Keratinocyte (primary cell): Measurements from ENCODE around the gene RNH1. TPM values are rescaled to one million over a fixed set of nuclear protein-coding genes. Genes with fewer than 3 reads are reported as not detected.

Experiments
- DNase-seq: peaks from one replicate; pipeline ENCODE4 v3.0.0-alpha.2; 2011; ENCODE audit warnings: low read depth, missing footprints, low spot score
- FAIRE-seq: peaks from 2 replicates; lab custom pipeline; 2011; peaks lifted over from hg19 to GRCh38; lab: Jason Lieb, UNC
- H2AFZ ChIP-seq: 2 replicates; pipeline ENCODE4 v1.6.0; 2012; ENCODE audit warnings: low read length, control low read depth, inconsistent platforms; ENCODE audit not compliant: control insufficient read depth
- H3K27ac ChIP-seq: 2 replicates; pipeline ENCODE4 v1.5.1; 2011; ENCODE audit warnings: low read length; ENCODE audit not compliant: control insufficient read depth, insufficient read depth
- H3K27me3 ChIP-seq: 3 replicates; pipeline ENCODE4 v1.6.0; 2011; ENCODE audit warnings: low read length; ENCODE audit not compliant: control insufficient read depth, insufficient read depth; ENCODE audit errors: extremely low read depth
- H3K36me3 ChIP-seq, 2 experiments: 2 replicates in 1 of 2; 3 replicates in 1 of 2; pipeline ENCODE4 v1.5.1; 2011; ENCODE audit warnings: low read length in 2 of 2, mild to moderate bottlenecking in 1 of 2; ENCODE audit not compliant: control insufficient read depth in 2 of 2, insufficient read depth in 2 of 2; ENCODE audit errors: extremely low read depth in 1 of 2
- H3K4me1 ChIP-seq: 3 replicates; pipeline ENCODE4 v1.5.1; 2011; ENCODE audit warnings: low read length; ENCODE audit not compliant: control insufficient read depth, insufficient read depth; ENCODE audit errors: extremely low read depth
- H3K4me2 ChIP-seq: 3 replicates; pipeline ENCODE4 v1.6.0; 2011; ENCODE audit warnings: low read depth, low read length; ENCODE audit not compliant: control insufficient read depth, insufficient read depth; ENCODE audit errors: extremely low read depth
- H3K4me3 ChIP-seq, 3 experiments: fragments of 200-600 bp in 1 of 3; sonication (generic) in 1 of 3; 2 replicates in 2 of 3; 3 replicates in 1 of 3; pipeline ENCODE4 v1.5.1; 2011 to 2016; ENCODE audit warnings: low read length in 3 of 3, mild to moderate bottlenecking in 3 of 3, control low read depth in 2 of 3, inconsistent platforms in 1 of 3, low read depth in 1 of 3, mixed read lengths in 1 of 3, mixed run types in 1 of 3, moderate library complexity in 1 of 3; ENCODE audit not compliant: control insufficient read depth in 2 of 3, insufficient read depth in 2 of 3; ENCODE audit errors: extremely low read depth in 1 of 3
- H3K79me2 ChIP-seq: 2 replicates; pipeline ENCODE4 v1.6.0; 2012; ENCODE audit warnings: low read length; ENCODE audit not compliant: control insufficient read depth, insufficient read depth
- H3K9ac ChIP-seq: 3 replicates; pipeline ENCODE4 v1.6.0; 2011; ENCODE audit warnings: low read length; ENCODE audit not compliant: control insufficient read depth, insufficient read depth; ENCODE audit errors: extremely low read depth
- H3K9me1 ChIP-seq: 3 replicates; pipeline ENCODE4 v1.6.0; 2011; ENCODE audit warnings: low read length; ENCODE audit not compliant: control insufficient read depth, insufficient read depth; ENCODE audit errors: extremely low read depth
- H3K9me3 ChIP-seq: 2 replicates; pipeline ENCODE4 v1.5.1; 2012; ENCODE audit warnings: low read depth, low read length; ENCODE audit not compliant: control insufficient read depth
- H4K20me1 ChIP-seq: 3 replicates; pipeline ENCODE4 v1.6.0; 2011; ENCODE audit warnings: low read length; ENCODE audit not compliant: control insufficient read depth, insufficient read depth; ENCODE audit errors: extremely low read depth
- CTCF ChIP-seq, 3 experiments: IDR thresholded peaks in 1 of 3; conservative IDR thresholded peaks in 1 of 3; optimal IDR thresholded peaks in 1 of 3; 2 replicates in 2 of 3; 3 replicates in 1 of 3; pipeline versions ENCODE3 to v1.5.1; 2011; ENCODE audit warnings: low read length in 3 of 3, mild to moderate bottlenecking in 3 of 3, moderate library complexity in 2 of 3, control low read depth in 1 of 3, inconsistent platforms in 1 of 3; ENCODE audit not compliant: insufficient read depth in 2 of 3; ENCODE audit errors: extremely low read depth in 1 of 3
- EZH2 ChIP-seq: IDR thresholded peaks from one replicate; pipeline ENCODE4 v1.6.1; 2012; ENCODE audit warnings: inconsistent platforms, mild to moderate bottlenecking, low read length, moderate library complexity
- dilution Hi-C: fragments of 300-500 bp; cut with MboI; formaldehyde crosslinking; loops from one replicate; pipeline ENCODE4 v1.7.0; 2020; ENCODE audit warnings: low sequenced_read_pairs; ENCODE audit not compliant: extremely low pct_ligation_motif_present
- polyA plus RNA-seq, 5 experiments: library from polyadenylated mRNA; depleted of rRNA in 3 of 5; stranded (reverse) in 3 of 5; stranded (forward) in 1 of 5; unstranded in 1 of 5; fragments of >200 nt; gene quantifications; 1 replicate in 1 of 5; 2 replicates in 3 of 5; 3 replicates in 1 of 5; pipeline versions ENCODE4 v1.2.1 to v1.2.3, GENCODE V29; 2011 to 2012; ENCODE audit warnings: missing spikeins in 2 of 5, low read depth in 1 of 5, low replicate concordance in 1 of 5

The RNH1 gene
- polyA plus RNA-seq, 1 donor (not counting 4 experiments of a cell fraction or from before 2014, with no cell fraction given) = 92.0 TPM

- peak overlapping the region; percentile 95 for H3K4me2 ChIP-seq
- DNase-seq = no peak
- no peak overlapping the region for H3K27ac ChIP-seq
- H4K20me1 ChIP-seq = no peaks in the 10 kb centered on the region
- no peak for FAIRE-seq
- no peak overlapping the region for H2AFZ ChIP-seq
- TF ChIP-seq CTCF (optimal IDR thresholded peaks at IDR 0.05 in 1 of 3, IDR thresholded peaks at IDR 0.05 in 1 of 3, conservative IDR thresholded peaks at IDR 0.05 in 1 of 3; ENCODE audit: extremely low read depth in 1 of 3, insufficient read depth in 2 of 3, low read length in 3 of 3) = no peak
- no peak for TF ChIP-seq EZH2
- dilution Hi-C loops = no loop called here
- H3K36me3 ChIP-seq = peaks cover 13 to 16% of the 10 kb centered on the region in 2 experiments
- no peaks in the 10 kb centered on the region for H3K27me3 ChIP-seq
- no peaks in the 10 kb centered on the region for H3K9me3 ChIP-seq
- H3K4me1 ChIP-seq = peaks cover 22% of the 10 kb centered on the region
- peak overlapping the region; percentile 89 for H3K9ac ChIP-seq
- H3K79me2 ChIP-seq = peaks cover 61% of the 10 kb centered on the region
- H3K4me3 ChIP-seq = peak overlapping the region in 2 of 3 experiments; percentile 81 to 87
- no peaks in the 10 kb centered on the region for H3K9me1 ChIP-seq
These were observed 55.3 kb downstream of the RNH1 start for GRCh38 chr11:451738-452137.

DNA sequence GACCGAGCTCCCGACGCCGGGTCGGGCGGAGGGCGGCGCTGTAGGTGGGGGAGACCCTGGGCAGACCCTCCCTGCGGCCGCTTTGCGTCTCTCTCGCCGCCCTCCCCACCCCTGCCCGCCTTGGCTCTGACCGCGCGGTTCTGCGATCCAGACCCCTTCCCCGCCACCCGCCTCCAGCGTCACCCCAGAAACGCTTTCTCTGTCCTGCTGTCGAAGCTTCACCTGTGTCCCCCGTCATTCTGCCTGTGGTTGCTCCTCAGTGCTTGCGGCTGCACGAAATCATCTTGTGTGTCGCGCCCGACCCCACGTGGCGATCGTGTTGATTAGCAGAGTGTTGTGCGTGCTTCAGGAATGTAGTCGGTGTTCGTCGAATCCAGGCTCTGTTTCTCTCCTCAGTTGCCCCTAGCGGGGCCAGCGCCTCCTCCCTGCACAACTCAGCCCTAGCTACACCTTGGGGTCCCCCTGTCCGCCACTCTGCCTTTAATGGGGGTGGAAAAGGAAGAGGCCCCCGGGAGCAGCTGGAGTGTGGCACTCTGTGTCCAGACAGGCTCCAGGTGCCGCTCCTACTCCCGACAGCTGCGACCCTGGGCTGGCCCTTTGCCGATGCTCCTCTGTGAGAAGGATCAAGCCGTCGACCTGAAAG lies 56.1 kb downstream of the RNH1 start:
- Histone ChIP-seq H3K4me1 (peaks cover 24% of the 10 kb centered on the region), H2AFZ (peak overlapping the region; percentile 51), H3K9ac (peak overlapping the region; percentile 89), H3K79me2 (peaks cover 55% of the 10 kb centered on the region), H3K4me2 (peak overlapping the region; percentile 95), H3K4me3 (peak overlapping the region; percentile 81 to 87 (median 84)), H4K20me1 (no peaks in the 10 kb centered on the region), H3K9me1 (no peaks in the 10 kb centered on the region), H3K27me3 (no peaks in the 10 kb centered on the region), H3K9me3 (no peaks in the 10 kb centered on the region), H3K36me3 (peaks cover 13 to 16% of the 10 kb centered on the region in 2 experiments), H3K27ac (peak overlapping the region; percentile 70)
- FAIRE-seq = peak; percentile 84
- dilution Hi-C loops = no loop called here
- no peak for DNase-seq
- TF ChIP-seq EZH2 (no peak), CTCF (optimal IDR thresholded peaks at IDR 0.05 in 1 of 3, IDR thresholded peaks at IDR 0.05 in 1 of 3, conservative IDR thresholded peaks at IDR 0.05 in 1 of 3; ENCODE audit: extremely low read depth in 1 of 3, insufficient read depth in 2 of 3, low read length in 3 of 3) (peak in 2 of 3 experiments; percentile 44 to 79)
